A673 (cell line): Measurements from ENCODE around the gene BOLA3.

Experiments used
- CTCF ChIP-seq: fragments of 300-800, 200-600 bp; sonication (generic); conservative IDR thresholded peaks from 2 replicates; pipeline ENCODE4 v1.5.1; 2017; ENCODE audit warnings: low read depth, mild to moderate bottlenecking, antibody characterized with exemption, low read length, moderate library complexity, mixed read lengths
- EZH2 ChIP-seq: fragments of 200-600 bp; sonication (generic); IDR thresholded peaks from 2 replicates; pipeline ENCODE4 v1.6.1; 2017; ENCODE audit warnings: borderline replicate concordance, low read depth, mild to moderate bottlenecking, mixed read lengths, antibody characterized with exemption, low read length; ENCODE audit not compliant: poor library complexity, severe bottlenecking

DNA sequence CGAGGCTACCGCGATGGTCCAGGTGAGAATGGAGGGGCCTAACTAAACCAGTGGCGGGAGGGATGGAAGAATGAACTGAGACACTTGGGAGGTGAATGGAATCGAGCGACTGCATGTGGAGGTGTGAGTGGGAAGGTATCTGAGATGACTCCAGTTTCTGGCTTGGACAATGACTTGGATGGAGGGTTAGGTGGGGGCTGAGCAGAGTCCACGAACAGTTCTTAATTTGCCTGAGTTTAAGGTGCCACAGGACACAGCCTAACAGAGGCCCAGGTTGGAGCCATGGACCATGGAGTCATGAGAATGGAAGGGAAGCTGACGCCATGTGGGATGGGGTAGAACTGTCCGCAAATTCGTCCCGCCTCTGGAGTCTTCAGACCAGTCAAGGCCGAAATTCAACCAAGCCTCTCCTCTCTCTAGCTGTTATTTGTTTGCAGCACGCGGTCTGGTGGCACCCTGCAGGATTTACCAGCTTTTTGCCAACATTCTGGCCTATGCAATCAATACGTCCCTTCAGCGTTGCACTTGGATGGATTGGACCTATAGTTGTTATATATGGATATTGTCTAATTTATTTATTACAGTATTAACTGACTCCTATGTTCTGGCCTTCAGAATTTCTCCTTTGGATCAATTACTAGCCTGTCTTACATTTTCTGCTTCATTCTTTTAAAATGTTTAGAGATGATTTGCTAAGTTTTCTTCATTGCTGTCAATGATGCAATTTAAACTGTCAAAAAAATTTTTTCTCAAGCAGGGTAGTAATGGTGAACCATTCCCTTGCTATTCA is 940 bp upstream of the BOLA3 start:
- TF ChIP-seq CTCF (no peak), EZH2 (no peak)
